Hepatocyte (in vitro differentiated cells): ENCODE measurements around the gene ANO9.

Experiments
- CTCF ChIP-seq: fragments of 200-600 bp; sonication (generic); IDR thresholded peaks from 2 replicates; pipeline ENCODE4 v1.5.1; 2016; ENCODE audit warnings: antibody characterized with exemption, mild to moderate bottlenecking; ENCODE audit not compliant: poor library complexity
- EZH2 ChIP-seq: fragments of 200-600 bp; sonication (generic); IDR thresholded peaks from 2 replicates; pipeline ENCODE4 v1.6.1; 2016; ENCODE audit warnings: antibody characterized with exemption, mild to moderate bottlenecking, borderline replicate concordance
- EZH2phosphoT487 ChIP-seq: fragments of 200-600 bp; sonication (generic); IDR thresholded peaks from one replicate; pipeline ENCODE4 v1.6.1; 2018; ENCODE audit warnings: antibody characterized with exemption, mild to moderate bottlenecking, low read depth, moderate library complexity; ENCODE audit not compliant: unreplicated experiment, severe bottlenecking

- TF ChIP-seq CTCF: no peak
- TF ChIP-seq EZH2: no peak
- TF ChIP-seq EZH2phosphoT487: no peak
These were observed 21.5 kb downstream of the ANO9 start for GRCh38 chr11:420054-420910.
